Gastrocnemius medialis (tissue), 4 donors: ENCODE results near the gene PFDN6.

ENCODE experiments used
- CTCF ChIP-seq, 5 experiments: fragments of 450-650 bp in 3 of 5; fragments of 200-600 bp in 2 of 5; sonication (generic) in 2 of 5; IDR thresholded peaks in 4 of 5; conservative IDR thresholded peaks in 1 of 5; 1 replicate in 4 of 5; 2 replicates in 1 of 5; pipeline ENCODE4 v1.5.1; 2016 to 2019; ENCODE audit warnings: antibody characterized with exemption in 5 of 5, mild to moderate bottlenecking in 3 of 5, moderate library complexity in 3 of 5
- POLR2A ChIP-seq, 2 donors: fragments of 450-650 bp; IDR thresholded peaks; one replicate each; pipeline ENCODE4 v1.6.1; 2017; ENCODE audit warnings: antibody characterized with exemption in 2 of 2, mild to moderate bottlenecking in 2 of 2, moderate library complexity in 2 of 2

- no peak for TF ChIP-seq POLR2A (IDR thresholded peaks at IDR 0.05)
- no peak for TF ChIP-seq CTCF (IDR thresholded peaks at IDR 0.05 in 4 of 5, conservative IDR thresholded peaks at IDR 0.05 in 1 of 5)
Measured at GRCh38 chr6:33292996-33293682, 3.7 kb downstream of the PFDN6 start.
